ENCODE measurements around the gene VSTM4.

DNA sequence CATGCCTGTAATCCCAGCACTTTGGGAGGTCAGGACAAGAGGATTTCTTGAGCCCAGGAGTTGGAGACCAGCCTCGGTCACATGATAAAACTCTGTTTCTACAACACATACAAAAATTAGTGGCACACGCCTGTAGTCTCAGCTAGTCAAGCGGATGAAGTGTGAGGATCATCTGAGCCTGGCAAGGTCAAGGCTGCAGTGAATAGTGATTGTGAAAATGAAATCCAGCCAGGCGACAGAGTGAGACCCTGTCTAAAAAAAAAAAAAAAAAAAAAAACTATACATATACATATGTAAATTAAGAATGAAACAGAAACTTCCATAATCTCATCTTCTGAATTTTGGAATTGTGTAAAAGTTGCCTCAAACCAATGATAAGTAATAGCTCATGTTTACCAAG lies 36.7 kb upstream of the VSTM4 start:
- TF ChIP-seq RAD21 (IDR thresholded peaks at IDR 0.05; ENCODE audit: low read depth) (no peak), NFIC (IDR thresholded peaks at IDR 0.05) (no peak), CEBPB (IDR thresholded peaks at IDR 0.05) (no peak), MAX (IDR thresholded peaks at IDR 0.05) (no peak), YY1 (IDR thresholded peaks at IDR 0.05; ENCODE audit: low read depth) (no peak), EP300 (IDR thresholded peaks at IDR 0.05; ENCODE audit: borderline replicate concordance) (no peak)

All from Ishikawa (cell line).